ENCODE results near the gene CLEC20A.

The CLEC20A gene

DNA sequence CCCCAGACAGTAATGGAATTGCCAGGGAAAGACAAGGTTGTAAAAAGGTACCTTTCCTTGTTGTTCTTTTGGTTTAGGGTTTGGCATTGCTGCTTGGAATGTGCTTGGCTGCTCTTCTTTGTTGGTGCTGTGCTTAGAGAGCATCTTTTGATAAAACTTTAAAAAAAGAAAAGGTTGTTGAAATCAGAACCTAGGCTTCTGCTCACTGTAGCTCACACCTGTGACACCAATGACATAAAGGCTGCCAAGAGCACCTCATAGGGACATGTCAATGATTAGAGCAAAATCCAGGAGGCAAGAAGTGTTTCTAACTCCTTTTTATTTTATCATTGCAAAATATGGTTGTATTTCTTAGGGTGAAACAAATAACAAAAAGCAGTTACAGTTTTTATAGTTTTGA lies 28.9 kb downstream of the CLEC20A start:
- no peak for DNase-seq (ENCODE audit: low spot score)

DNA sequence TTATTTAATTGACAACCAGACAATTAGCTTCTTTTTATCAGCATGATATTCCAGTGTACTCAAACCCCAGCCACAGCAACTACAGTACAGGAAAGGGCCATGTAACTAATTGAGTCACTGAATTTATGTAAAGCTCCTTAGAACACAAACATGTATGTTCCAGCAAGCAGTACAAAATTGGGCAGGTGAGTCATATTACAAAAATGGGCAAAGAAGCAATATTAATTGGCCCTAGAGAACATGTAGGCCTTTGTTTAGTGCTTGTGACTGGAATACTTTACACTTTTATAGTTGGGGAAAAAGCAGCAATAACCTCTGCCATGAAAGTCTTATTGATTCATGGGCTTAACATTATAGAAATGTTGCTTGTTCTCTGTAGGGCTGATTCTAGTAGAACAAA lies 31.8 kb downstream of the CLEC20A start:
- DNase-seq (ENCODE audit: low spot score), result no peak

DNA sequence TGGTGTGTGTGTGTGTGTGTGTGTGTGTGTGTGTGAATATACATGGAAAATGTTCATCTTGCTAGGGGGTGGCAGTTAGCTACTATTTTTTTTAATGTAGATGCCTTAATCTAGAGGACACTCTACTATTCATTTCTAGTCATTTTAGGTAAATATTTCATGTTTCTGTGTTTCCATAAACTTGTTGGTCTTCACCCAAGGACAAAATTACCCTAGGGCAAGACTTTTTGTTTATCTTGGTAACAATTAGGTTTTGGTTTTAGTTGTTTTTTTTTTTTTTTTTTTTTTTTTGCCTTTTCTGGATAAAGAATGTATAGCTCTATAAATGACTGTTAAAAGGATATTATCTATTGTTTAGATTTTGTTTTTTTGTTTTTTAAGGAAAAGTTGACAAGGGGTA lies 32.2 kb downstream of the CLEC20A start:
- no peak for DNase-seq (ENCODE audit: low spot score)

DNA sequence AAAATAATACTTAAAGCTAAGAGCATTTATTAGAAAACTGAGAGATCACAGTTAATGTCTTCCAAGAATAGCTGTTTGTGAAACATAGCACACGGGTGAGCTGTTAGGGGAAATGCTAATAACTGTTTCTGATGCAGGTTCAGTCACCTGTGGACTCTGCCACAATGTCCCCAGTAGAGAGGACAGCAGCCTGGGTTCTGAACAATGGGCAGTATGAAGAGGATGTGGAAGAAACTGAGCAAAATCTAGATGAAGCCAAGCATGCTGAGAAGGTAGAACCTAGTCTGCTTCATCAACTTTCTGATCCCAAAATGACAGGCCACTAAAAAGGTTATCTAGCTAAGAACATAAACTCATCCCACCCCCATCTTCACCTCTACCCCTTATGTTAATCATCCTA lies 32.6 kb downstream of the CLEC20A start:
- no peak for DNase-seq (ENCODE audit: low spot score)

DNA sequence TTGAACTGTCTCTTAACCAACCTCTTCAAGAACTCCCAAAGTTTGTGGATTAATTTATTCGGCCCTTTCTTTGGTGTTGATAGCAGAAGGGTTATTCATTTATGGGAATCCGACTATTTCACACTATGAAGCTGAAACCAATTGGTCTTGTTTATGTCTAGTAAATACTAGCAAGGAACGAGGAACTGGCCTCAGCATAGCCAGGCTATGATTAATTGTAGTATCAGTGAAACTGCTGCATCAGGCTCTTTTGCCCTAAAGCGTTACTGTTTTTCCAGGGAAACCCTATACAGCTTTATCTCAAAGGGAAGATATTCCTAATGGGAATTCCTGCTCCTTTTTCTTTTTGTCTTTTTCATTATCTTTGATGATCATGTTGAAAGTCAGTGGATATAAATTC lies 35.1 kb downstream of the CLEC20A start:
- DNase-seq (ENCODE audit: low spot score), result no peak

DNA sequence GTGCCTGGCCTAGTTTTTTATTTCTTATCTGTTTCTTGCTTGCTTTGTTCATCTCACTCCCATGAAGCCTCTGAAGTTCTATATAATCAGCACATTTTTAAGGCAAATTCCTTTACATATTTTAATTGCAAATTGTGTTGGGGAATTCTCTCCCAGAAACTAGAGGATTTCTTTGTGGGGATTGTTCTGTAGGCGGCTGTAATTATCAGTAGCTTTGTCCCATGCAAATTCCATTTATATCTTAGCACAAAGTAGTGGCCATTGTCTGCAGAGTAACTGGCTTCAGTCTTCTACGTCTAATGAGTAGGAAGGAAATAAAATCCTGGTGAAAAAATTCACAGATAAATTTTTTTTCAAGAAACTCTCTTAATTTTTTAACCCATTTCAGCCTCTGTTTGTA lies 35.7 kb downstream of the CLEC20A start:
- no peak for DNase-seq (ENCODE audit: low spot score)

DNA sequence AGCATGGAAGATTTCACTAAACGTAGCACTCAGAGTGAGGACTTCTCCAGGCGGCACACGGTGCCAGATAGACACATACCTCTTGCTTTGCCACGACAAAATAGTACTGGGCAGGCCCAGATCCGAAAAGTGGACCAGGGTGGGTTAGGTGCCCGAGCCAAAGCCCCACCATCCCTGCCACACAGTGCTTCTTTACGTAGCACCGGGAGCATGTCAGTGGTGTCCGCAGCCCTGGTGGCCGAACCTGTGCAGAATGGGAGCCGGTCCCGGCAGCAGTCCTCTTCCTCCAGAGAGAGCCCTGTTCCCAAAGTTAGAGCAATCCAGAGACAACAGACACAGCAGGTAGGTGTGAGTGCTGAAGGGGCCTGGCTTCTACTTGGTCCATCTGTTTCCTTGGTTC lies 38.6 kb downstream of the CLEC20A start:
- DNase-seq (ENCODE audit: low spot score), result no peak

DNA sequence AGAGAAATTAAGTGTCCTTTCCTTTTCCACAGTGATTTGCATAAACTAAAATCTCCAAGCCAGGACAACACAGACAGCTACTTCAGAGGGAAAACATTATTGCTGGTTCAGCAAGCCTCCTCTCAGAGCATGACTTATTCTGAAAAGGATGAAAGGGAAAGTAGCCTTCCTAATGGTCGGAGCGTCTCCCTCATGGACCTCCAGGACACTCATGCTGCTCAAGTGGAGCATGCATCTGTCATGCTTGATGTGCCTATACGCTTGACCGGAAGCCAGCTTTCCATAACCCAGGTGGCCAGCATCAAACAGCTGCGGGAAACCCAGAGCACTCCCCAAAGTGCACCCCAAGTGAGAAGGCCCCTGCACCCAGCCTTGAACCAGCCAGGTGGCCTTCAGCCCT lies 39.1 kb downstream of the CLEC20A start:
- DNase-seq (ENCODE audit: low spot score), result no peak

DNA sequence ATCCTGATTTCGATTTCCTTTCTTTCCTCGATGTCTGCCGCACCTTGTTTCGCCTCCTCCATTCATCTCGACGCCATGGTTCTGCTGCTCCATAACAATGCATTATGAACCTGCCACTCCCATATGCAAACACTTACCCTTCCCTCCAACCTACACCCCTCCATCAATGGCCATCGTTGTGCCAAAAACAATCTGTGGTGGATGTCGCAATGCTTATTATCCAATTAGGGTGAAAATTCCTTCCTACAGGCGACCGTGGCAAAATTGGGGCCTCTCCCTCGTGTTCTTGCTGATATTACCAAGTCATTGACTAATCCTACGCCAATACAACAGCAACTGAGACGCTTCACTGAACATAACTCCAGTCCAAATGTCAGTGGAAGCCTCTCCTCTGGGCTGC lies 40.3 kb downstream of the CLEC20A start:
- DNase-seq (ENCODE audit: low spot score), result no peak

DNA sequence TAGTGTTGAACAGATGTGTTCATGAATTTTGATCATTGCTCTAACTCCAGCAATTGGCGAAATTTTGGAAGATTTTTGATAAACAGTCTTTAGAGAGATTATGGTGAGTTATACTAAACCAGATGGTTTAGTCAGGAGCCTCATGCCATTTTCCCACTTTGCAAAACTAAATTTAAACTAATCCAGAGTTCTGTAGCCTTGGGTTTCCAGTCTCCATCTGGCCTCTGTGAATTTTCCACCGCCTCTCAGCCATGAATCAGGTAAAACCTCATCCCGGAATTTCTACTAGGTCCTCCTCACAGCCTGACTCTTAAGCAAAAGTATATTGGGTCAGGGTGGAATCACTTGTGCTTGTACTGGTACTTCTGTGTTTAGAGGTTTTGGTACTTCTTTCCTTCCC lies 44.8 kb downstream of the CLEC20A start:
- DNase-seq (ENCODE audit: low spot score), result no peak

DNA sequence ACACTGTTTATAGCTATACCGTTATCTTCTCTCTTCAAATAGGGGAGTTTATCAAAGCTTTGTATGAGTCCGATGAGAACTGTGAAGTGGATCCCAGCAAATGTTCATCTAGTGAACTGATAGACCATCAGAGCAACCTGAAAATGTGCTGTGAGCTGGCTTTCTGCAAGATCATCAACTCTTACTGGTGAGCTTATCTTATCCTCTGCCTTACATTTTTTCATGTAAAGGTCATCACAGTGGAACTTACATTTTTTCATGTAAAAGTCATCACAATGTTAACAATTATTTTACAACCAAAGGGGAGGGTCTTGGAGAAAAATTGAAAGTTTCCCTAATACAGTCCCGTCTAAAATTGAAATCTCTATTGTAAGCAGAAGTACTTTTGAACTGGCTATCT lies 45.2 kb downstream of the CLEC20A start:
- no peak for DNase-seq (ENCODE audit: low spot score)

DNA sequence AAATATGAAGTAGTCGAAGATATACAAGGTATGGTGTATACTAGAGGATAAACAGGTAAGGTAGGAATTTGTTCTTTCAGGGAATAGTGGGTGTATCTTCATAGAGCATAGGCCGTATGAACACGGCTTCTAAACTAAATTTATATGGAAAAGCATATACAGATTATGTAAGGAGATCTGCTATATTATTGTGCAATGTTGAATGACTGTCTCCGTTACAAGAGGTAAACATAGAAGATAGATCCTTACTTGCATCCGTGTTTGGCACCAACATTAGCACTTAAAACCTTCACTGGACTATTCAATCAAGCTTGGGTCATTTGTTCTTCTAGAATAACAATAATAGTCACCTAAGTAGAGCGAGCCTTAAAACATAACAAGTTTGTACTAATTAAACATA lies 45.9 kb downstream of the CLEC20A start:
- DNase-seq (ENCODE audit: low spot score), result no peak

DNA sequence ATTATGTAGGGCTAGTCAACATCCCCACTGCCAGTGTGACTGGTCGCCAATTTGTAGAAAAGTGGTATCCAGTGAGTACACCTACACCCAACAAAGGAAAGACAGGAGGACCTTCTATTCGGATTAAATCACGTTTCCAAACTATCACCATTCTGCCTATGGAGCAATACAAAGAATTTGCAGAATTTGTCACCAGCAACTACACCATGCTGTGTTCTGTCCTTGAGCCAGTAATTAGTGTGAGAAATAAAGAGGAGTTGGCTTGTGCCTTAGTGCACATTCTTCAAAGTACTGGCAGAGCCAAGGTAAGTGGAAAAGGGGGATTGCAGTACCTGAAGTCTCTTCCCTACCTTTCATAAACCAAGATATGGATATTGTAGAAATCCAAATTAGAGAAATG lies 53.8 kb downstream of the CLEC20A start:
- no peak for DNase-seq (ENCODE audit: low spot score)

DNA sequence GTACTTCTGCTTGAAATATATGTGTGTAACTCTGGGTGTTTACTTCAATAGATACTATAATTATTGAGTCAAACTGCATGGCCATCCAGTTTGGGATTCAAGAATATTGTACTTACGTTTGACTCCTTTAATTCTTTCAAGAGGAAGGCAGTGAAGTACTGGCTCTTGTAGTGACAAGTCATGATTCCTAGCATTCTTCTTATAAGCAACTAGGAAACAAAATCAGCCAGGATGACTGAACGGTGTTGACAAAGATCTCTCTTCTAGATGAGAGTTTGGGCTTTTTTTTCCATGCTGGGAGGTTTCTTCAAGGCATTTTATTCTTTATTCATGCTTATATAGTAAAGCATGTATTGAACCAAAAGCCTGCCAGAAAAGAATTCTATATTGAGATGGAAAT lies 58.3 kb downstream of the CLEC20A start:
- no peak for DNase-seq (ENCODE audit: low spot score)

DNA sequence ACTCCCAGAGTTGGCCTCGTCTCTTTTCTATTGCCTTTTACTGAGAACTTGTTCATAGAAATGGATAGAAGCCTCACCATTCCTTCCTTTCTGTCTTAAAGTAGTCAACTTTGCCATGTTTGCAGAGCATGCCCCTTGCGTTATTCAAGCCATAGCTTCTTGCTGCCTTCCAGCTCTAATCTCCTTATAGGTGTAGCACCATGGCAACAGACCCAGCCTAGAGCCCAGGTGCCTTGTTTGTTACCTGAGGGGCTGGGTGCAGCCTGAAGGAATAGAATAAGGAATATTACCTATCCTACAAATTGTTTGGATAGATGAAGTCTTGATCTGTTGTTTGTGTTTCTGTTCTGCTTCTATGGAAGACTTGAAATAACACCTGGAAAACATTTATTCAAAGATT lies 59.9 kb downstream of the CLEC20A start:
- DNase-seq (ENCODE audit: low spot score), result no peak

DNA sequence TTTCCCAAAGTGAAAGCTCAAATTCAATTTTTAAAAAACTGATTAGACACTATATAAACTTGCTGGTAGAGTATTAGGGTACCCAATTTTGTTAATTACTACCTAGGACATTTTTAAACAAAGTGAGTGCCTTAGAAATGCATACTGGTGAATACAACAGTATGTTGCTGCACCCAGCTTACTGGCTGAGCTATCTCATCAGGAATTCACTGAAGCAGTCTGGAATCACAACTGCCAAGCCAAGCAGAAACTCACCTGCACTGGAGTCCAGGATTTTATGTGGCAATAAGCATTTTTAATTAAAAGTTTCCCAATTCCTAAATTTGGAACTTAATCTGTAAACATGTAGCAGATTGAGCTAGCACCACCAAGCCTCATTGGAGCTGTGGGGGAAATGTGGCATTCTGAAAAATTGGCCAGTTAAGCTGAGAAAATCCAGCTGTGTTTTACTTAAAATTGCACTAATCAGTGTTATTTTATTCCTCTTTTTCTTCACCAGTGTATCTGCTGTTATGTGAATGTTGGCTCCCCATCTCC lies 61.8 kb downstream of the CLEC20A start:
- no peak for DNase-seq (ENCODE audit: low spot score)

DNA sequence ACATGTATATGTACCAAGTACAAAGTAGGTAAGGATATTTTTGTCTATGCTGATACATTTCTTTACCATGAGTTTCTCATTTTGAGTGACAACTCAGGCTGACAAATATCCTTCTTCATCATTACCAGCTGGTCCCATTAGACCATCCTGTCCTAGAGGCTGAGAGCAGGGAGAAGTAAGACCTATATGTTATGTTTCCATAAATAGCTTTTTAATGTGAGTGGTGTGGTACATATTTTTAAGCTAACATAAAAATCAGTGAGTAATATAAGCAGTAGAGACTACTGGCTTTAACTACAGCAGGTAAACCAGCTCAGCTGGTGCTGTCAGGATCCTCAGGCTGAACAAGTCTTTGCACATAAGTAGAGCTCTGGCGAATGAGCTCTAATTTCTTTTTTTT lies 62.4 kb downstream of the CLEC20A start:
- no peak for DNase-seq (ENCODE audit: low spot score)

Data from CD4-positive, alpha-beta T cell treated with Interleukin-6 at 100 ng/mL for 8 hours (primary cell).